Thyroid gland (tissue), 4 donors: ENCODE measurements around the gene RBM4B.

Source experiments
- POLR2A ChIP-seq, 2 donors: fragments of 450-650 bp; IDR thresholded peaks; one replicate each; pipeline ENCODE4 v1.6.1; 2017; ENCODE audit warnings: antibody characterized with exemption in 2 of 2, mild to moderate bottlenecking in 2 of 2, moderate library complexity in 1 of 2
- TF ChIP-seq, protein P1 (sequence below), 6 experiments: fragments of 200-600 bp in 3 of 6; fragments of 450-650 bp in 3 of 6; sonication (generic) in 3 of 6; IDR thresholded peaks; one replicate each; pipeline ENCODE4 v1.5.1; 2016 to 2019; ENCODE audit warnings: antibody characterized with exemption in 6 of 6, mild to moderate bottlenecking in 2 of 6, inconsistent platforms in 1 of 6, moderate library complexity in 1 of 6

- TF ChIP-seq, protein P1, sequence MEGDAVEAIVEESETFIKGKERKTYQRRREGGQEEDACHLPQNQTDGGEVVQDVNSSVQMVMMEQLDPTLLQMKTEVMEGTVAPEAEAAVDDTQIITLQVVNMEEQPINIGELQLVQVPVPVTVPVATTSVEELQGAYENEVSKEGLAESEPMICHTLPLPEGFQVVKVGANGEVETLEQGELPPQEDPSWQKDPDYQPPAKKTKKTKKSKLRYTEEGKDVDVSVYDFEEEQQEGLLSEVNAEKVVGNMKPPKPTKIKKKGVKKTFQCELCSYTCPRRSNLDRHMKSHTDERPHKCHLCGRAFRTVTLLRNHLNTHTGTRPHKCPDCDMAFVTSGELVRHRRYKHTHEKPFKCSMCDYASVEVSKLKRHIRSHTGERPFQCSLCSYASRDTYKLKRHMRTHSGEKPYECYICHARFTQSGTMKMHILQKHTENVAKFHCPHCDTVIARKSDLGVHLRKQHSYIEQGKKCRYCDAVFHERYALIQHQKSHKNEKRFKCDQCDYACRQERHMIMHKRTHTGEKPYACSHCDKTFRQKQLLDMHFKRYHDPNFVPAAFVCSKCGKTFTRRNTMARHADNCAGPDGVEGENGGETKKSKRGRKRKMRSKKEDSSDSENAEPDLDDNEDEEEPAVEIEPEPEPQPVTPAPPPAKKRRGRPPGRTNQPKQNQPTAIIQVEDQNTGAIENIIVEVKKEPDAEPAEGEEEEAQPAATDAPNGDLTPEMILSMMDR (IDR thresholded peaks at IDR 0.05) = no peak
- no peak for TF ChIP-seq POLR2A (IDR thresholded peaks at IDR 0.05)
These were observed 23.9 kb upstream of the RBM4B start for GRCh38 chr11:66701432-66702240.
